ENCODE results near the gene PRORP. TPM values are rescaled to one million over a fixed set of nuclear protein-coding genes. Genes with fewer than 3 reads are reported as not detected.
"Not testable (repeated sequence)": the region's sequence is repeated elsewhere in the genome, so short reads cannot be mapped to it uniquely, and the experiment has no call there.

Gene PRORP
- total RNA-seq, 1 experiment from 2014 or later = 18.6 TPM

DNA sequence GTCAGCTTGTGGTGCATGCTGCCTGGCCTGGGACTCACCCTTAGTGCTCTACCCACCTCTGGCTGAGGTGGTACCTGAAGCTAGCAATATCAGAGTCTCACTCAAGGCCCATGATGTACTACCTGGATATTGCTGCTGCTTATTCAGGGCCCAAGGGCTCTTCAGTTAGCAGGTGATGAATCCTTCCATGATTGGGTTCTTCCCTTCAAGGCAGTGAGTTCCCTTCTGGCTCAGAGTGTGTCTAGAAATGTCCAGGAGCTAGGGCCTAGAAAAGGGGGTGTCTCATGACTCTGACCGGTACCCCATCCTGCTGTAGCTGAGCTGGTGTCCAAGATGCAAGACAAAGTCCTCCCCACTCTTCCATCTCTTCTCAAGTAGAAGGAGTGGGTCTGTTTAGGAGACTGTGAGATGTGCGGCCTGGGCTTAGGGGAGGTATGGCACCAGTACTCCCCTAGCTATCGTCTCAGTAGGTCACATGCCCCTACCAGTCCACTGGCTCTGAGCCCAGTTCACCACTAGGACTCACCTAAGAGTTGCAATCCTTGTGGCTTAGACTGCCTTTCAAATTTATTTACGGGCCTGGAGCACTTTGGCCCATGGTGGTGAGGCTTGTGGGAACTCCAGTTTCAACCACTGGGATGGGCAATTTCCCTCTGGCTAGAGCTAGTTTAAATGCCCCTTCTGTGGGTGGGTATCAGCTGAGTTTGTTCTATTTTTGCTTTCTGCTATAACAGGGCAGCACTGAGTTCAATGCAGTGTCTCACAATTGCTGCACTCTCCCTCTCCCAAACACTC, 12.2 kb downstream of the PRORP start:
- DNase-seq (ENCODE audit: low spot score) = no peak

DNA sequence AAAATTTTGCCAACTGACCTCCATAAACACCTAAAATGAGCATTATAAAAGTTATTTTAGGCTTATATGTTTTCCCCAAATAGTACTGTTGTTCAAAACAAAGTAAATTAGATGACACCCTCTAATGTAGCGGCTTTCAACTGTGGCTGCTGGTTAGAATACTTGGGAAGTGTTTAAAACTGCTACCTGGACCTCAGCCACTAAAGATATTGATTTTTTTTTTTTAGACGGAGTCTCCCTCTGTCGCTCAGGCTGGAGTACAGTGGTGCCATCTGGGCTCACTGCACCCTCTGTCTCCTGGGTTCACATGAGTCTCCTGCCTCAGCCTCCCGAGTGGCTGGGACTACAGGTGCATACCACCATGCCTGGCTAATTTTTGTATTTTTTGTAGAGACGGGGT, 16.2 kb downstream of the PRORP start:
- no peak for DNase-seq (ENCODE audit: low spot score)

DNA sequence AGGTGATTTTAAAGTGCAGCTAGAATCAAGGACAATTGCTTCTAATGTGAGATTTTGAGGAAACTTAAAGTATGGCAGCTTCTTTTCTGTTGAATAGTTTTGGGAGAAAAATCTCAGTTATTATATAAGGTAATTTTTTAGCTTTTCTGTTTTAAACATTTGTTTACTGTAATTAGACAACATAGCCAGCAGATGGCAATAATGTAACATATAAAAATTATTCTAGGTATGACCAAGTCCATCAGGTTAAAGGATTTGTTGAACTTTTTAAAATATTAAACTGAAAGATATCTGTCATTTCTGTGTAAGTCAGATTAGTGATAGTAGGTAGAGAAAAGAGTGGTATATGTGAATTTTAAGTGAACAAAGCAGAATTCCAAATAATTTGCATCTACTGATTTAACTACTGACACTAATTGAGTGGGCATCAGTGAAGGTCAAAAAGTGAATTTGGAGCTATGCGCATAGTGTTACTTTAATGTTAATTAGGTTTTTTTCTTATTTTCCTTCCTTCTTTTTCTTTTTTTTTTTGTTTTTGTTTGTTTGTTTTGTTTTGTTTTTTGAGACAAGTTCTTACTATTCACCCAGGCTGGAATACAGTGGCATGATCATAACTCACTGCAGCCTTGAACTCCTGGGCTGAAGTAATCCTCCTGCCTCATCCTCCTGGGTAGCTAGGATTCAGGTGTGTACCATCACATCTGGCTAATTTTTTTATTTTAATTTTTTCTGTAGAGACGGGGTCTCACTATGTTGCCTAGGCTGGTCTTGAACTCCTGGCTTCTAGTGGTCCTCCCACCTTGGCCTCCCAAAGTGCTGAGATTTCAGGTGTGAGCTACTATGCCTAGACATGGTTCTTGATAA, 18.6 kb downstream of the PRORP start:
- DNase-seq (ENCODE audit: low spot score) = peak; percentile 23

GRCh38 chr14:35144029-35144428, 21.7 kb downstream of the PRORP start:
- DNase-seq (ENCODE audit: low spot score) = no peak

DNA sequence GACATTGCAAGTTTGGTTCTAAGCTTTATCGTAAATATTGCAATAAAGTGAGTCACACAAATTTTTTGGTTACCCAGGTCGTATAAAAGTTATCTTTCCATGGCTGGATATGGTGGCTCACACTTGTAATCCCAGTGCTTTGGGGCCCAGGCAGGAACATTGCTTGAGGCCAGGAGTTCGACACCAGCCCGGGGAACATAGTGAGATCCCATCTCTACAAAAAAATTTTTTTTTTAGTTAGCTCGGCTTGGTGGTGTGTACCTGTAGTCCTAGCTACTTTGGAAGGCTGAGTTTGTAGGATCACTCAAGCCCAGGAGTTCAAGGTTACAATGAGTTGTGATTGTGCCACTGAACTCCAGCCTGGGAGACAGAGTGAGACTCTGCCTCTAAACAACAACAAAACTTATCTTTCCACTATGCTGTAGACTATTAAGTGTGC, 24.4 kb downstream of the PRORP start:
- no peak for DNase-seq (ENCODE audit: low spot score)

- no peak for DNase-seq (ENCODE audit: low spot score)
These were observed 24.8 kb downstream of the PRORP start for GRCh38 chr14:35147186-35147585.

- no peak for DNase-seq (ENCODE audit: low spot score)
These were observed 25.4 kb downstream of the PRORP start for GRCh38 chr14:35147711-35148110.

GRCh38 chr14:35149239-35149638, 26.9 kb downstream of the PRORP start:
- DNase-seq (ENCODE audit: low spot score) = no peak

DNA sequence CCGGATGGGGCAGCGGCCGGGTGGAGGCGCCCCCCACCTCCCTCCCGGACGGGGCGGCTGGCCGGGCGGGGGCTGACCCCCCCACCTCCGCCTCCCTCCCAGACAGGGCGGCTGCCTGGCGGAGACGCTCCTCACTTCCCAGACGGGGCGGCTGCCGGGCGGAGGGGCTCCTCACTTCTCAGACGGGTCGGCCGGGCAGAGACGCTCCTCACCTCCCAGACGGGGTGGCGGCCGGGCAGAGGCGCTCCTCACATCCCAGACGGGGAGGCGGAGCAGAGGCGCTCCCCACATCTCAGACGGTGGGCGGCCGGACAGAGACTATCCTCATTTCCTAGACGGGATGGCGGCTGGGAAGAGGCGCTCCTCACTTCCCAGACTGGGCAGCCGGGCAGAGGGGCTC, 30.2 kb downstream of the PRORP start:
- DNase-seq (ENCODE audit: low spot score) = not testable (repeated sequence)

DNA sequence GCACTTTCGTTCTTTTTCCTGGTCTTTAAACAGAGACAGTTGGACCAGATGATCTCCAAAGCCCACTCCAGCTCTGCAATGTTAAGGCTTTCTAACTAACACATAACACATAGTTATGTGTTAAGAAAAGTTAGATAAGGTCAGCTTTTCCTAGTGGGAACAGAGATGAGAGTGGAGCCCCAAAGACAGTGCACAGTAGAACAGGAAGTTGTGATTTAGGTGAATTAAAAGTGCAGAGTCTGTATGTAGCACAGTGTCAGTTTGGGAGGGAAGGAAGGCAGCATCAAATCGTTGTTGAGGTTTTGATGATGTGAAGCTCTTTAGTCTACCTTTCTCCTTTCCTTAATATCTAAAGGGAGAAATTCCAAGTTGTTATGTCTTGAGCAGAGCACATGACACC, 31.7 kb downstream of the PRORP start:
- no peak for DNase-seq (ENCODE audit: low spot score)

DNA sequence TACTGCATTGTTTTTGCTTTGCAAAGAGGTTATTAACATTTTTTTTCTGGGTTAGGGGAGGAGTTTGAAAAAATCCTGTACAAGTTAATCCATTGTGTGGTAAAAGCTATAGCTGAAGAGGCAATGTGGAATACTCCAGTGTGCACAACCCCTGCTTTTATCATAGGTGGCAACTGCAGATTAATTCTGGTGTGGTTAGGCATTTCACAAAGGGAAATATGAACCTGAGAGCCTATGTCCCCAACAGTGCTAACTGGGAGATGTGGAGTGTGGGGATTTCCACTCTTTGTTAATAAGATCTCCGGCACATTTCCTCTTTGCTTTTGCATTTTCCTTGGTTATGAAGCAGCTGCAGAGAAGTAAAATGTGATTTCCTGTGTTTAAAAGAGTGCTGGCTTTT, 33.6 kb downstream of the PRORP start:
- DNase-seq (ENCODE audit: low spot score) = no peak

- DNase-seq (ENCODE audit: low spot score) = no peak
These were observed 36.1 kb downstream of the PRORP start for GRCh38 chr14:35158491-35158890.

GRCh38 chr14:35158951-35159653, 36.8 kb downstream of the PRORP start:
- DNase-seq (ENCODE audit: low spot score) = no peak

- DNase-seq (ENCODE audit: low spot score) = peak; percentile 43
These were observed 37.5 kb downstream of the PRORP start for GRCh38 chr14:35159742-35160409.

DNA sequence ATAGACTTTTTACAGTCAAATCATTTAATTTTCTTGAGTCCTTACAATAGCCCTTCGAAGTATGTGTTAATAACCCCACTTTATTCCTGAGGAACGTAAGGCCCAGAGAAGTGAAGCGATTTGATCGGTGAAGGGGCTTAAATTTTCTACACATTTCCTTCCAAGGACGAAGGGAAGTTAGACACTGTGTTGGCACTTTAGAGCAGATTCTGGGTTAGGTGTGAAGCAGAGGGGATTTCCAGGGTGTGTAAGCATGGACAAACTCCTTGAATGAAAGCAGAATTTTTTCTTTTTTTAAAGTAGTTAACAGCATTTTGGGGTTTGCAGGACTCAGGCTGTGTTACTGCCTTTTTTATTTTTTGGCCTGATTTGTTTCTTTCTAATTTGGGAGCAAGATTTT, 38.9 kb downstream of the PRORP start:
- DNase-seq (ENCODE audit: low spot score) = no peak

- no peak for DNase-seq (ENCODE audit: low spot score)
These were observed 41.0 kb downstream of the PRORP start for GRCh38 chr14:35163384-35163783.

GRCh38 chr14:35164849-35165248, 42.5 kb downstream of the PRORP start:
- DNase-seq (ENCODE audit: low spot score) = no peak

DNA sequence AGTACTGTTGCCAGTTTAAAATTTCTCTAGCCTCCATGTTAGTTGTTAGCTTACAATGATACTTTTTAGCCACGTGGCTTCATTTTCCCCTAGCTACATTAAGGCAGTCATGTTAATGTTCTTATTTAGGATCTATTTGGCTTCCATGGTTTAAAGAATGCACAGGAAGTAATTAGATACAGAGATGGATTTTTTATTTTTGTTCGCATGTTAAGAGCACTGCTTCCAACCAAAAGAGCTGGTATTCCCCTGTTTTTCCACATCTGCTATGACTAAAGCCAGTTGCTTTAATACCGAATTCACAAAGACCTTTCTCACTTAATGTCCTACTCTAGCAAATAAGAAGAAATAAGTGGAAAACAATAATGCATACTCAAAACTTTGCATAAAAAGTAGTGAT, 45.1 kb downstream of the PRORP start:
- DNase-seq (ENCODE audit: low spot score) = no peak

All from HT-29 (cell line).